WTC11 (cell line): ENCODE results near the gene PPP1R3C. TPM values are rescaled to one million over a fixed set of nuclear protein-coding genes. Genes with fewer than 3 reads are reported as not detected.
A peak's percentile ranks its signal among the peaks of the same experiment; 100 is the strongest.

Source experiments
- ATAC-seq: fragments of 200-7000 bp; cut with Tn5 transposase; 2 replicates; pipeline ENCODE4 v1.10.0; 2021; ENCODE audit warnings: mild to moderate bottlenecking, moderate library complexity
- CTCF ChIA-PET: fragments of 300-600 bp; sonication (Branson Sonifier 250); formaldehyde crosslinking; loops from one replicate; lab custom pipeline; 2021; ENCODE audit warnings: antibody characterized with exemption; lab: Charles Lee
- POLR2A ChIA-PET: fragments of 350-600 bp; sonication (Branson Sonifier 250); formaldehyde crosslinking; loops from one replicate; lab custom pipeline; 2021; ENCODE audit warnings: antibody characterized with exemption; lab: Charles Lee
- DNase-seq: peaks from one replicate; pipeline ENCODE4 v3.0.0; 2021; ENCODE audit warnings: low spot score
- H3K27ac Mint-ChIP-seq: 2 replicates; pipeline ENCODE4 v1.8.0; 2021; ENCODE audit warnings: mixed read lengths
- H3K27me3 Mint-ChIP-seq: 2 replicates; pipeline ENCODE4 v1.8.0; 2021; ENCODE audit warnings: low read depth, mild to moderate bottlenecking, moderate library complexity, mixed read lengths
- H3K36me3 Mint-ChIP-seq: 2 replicates; pipeline ENCODE4 v1.8.0; 2021; ENCODE audit warnings: mixed read lengths
- H3K4me1 Mint-ChIP-seq: 2 replicates; pipeline ENCODE4 v1.8.0; 2022; ENCODE audit warnings: mixed read lengths
- H3K4me3 Mint-ChIP-seq: 2 replicates; pipeline ENCODE4 v1.8.0; 2021; ENCODE audit warnings: mild to moderate bottlenecking, moderate library complexity, mixed read lengths
- H3K9me3 Mint-ChIP-seq: 2 replicates; pipeline ENCODE4 v1.8.0; 2021; ENCODE audit warnings: mixed read lengths
- CBFB ChIP-seq: sonication (generic); formaldehyde crosslinking; IDR thresholded peaks from 2 replicates; pipeline ENCODE4 v1.8.1; 2022; ENCODE audit warnings: mild to moderate bottlenecking, low read depth, missing genetic modification reagents
- CREB1 ChIP-seq: sonication (generic); formaldehyde crosslinking; IDR thresholded peaks from 2 replicates; pipeline ENCODE4 v1.8.0; 2023; ENCODE audit warnings: mild to moderate bottlenecking, missing genetic modification reagents
- ELF4 ChIP-seq: sonication (generic); formaldehyde crosslinking; IDR thresholded peaks from 2 replicates; pipeline ENCODE4 v1.8.1; 2022; ENCODE audit warnings: low read depth, mild to moderate bottlenecking, moderate library complexity, missing genetic modification reagents
- EMX1 ChIP-seq: fragments of 250-450 bp; sonication (Bioruptor Pico); IDR thresholded peaks from 2 replicates; pipeline ENCODE4 v1.8.0; 2021; ENCODE audit warnings: mild to moderate bottlenecking
- ETV6 ChIP-seq: sonication (generic); formaldehyde crosslinking; IDR thresholded peaks from 2 replicates; pipeline ENCODE4 v1.8.1; 2022; ENCODE audit warnings: mild to moderate bottlenecking, missing genetic modification reagents
- GABPB1 ChIP-seq: sonication (generic); formaldehyde crosslinking; IDR thresholded peaks from 2 replicates; pipeline ENCODE4 v1.8.1; 2023; ENCODE audit warnings: mild to moderate bottlenecking, missing genetic modification reagents
- GRHL2 ChIP-seq: fragments of 250-450 bp; sonication (Bioruptor Pico); IDR thresholded peaks from 2 replicates; pipeline ENCODE4 v1.8.0; 2022; ENCODE audit warnings: mild to moderate bottlenecking, moderate library complexity; ENCODE audit not compliant: insufficient replicate concordance, severe bottlenecking
- MXD4 ChIP-seq: fragments of 250-450 bp; sonication (Bioruptor Pico); IDR thresholded peaks from 2 replicates; pipeline ENCODE4 v1.8.0; 2021; ENCODE audit warnings: mild to moderate bottlenecking, moderate library complexity, borderline replicate concordance
- MYBL2 ChIP-seq: sonication (generic); formaldehyde crosslinking; IDR thresholded peaks from 2 replicates; pipeline ENCODE4 v1.8.1; 2023; ENCODE audit warnings: mild to moderate bottlenecking, moderate library complexity, missing genetic modification reagents
- NFYB ChIP-seq: sonication (generic); formaldehyde crosslinking; conservative IDR thresholded peaks from 2 replicates; pipeline ENCODE4 v1.8.0; 2022; ENCODE audit warnings: low read depth, missing genetic modification reagents
- RORB ChIP-seq: fragments of 250-450 bp; sonication (Bioruptor Pico); IDR thresholded peaks from 2 replicates; pipeline ENCODE4 v1.9.0; 2021; ENCODE audit warnings: mild to moderate bottlenecking
- SMAD4 ChIP-seq: sonication (generic); formaldehyde crosslinking; IDR thresholded peaks from 2 replicates; pipeline ENCODE4 v1.8.0; 2022; ENCODE audit warnings: mild to moderate bottlenecking, missing genetic modification reagents
- ZNF232 ChIP-seq: sonication (generic); formaldehyde crosslinking; IDR thresholded peaks from 2 replicates; pipeline ENCODE4 v1.8.0; 2022; ENCODE audit warnings: mild to moderate bottlenecking, missing genetic modification reagents
- ZNF423 ChIP-seq: fragments of 250-450 bp; sonication (Bioruptor Pico); IDR thresholded peaks from 2 replicates; pipeline ENCODE4 v2.1.2; 2022; ENCODE audit warnings: mild to moderate bottlenecking, moderate library complexity
- total RNA-seq: library from RNA; stranded (reverse); gene quantifications from 3 replicates; pipeline ENCODE4 v1.2.3, GENCODE V29; 2021
- TF ChIP-seq, protein P1 (sequence below): fragments of 250-450 bp; sonication (Bioruptor Pico); IDR thresholded peaks from 2 replicates; pipeline ENCODE4 v1.9.0; 2021; ENCODE audit warnings: mild to moderate bottlenecking
- TF ChIP-seq, protein P2 (sequence below): sonication (generic); formaldehyde crosslinking; IDR thresholded peaks from 2 replicates; pipeline ENCODE4 v1.8.0; 2023; ENCODE audit warnings: mild to moderate bottlenecking, missing genetic modification reagents
- TF ChIP-seq, protein P3 (sequence below): sonication (generic); formaldehyde crosslinking; IDR thresholded peaks from 2 replicates; pipeline ENCODE4 v1.8.0; 2022; ENCODE audit warnings: mild to moderate bottlenecking, missing genetic modification reagents
- TF ChIP-seq, protein P4 (sequence below): sonication (generic); formaldehyde crosslinking; conservative IDR thresholded peaks from 2 replicates; pipeline ENCODE4 v1.8.1; 2022; ENCODE audit warnings: mild to moderate bottlenecking, missing genetic modification reagents
- TF ChIP-seq, protein P5 (sequence below): sonication (generic); formaldehyde crosslinking; IDR thresholded peaks from 2 replicates; pipeline ENCODE4 v1.8.1; 2022; ENCODE audit warnings: mild to moderate bottlenecking, moderate library complexity, missing genetic modification reagents
- TF ChIP-seq, protein P6 (sequence below): fragments of 250-450 bp; sonication (Bioruptor Pico); IDR thresholded peaks from 2 replicates; pipeline ENCODE4 v1.9.0; 2021; ENCODE audit warnings: mild to moderate bottlenecking
- TF ChIP-seq, protein P7 (sequence below): sonication (generic); formaldehyde crosslinking; IDR thresholded peaks from 2 replicates; pipeline ENCODE4 v1.8.0; 2022; ENCODE audit warnings: missing genetic modification reagents
- TF ChIP-seq, protein P8 (sequence below): sonication (generic); formaldehyde crosslinking; IDR thresholded peaks from 2 replicates; pipeline ENCODE4 v1.8.1; 2022; ENCODE audit warnings: mild to moderate bottlenecking, missing genetic modification reagents, moderate library complexity, borderline replicate concordance

The PPP1R3C gene
- total RNA-seq, 1 experiment from 2014 or later: 1.5 TPM

DNA sequence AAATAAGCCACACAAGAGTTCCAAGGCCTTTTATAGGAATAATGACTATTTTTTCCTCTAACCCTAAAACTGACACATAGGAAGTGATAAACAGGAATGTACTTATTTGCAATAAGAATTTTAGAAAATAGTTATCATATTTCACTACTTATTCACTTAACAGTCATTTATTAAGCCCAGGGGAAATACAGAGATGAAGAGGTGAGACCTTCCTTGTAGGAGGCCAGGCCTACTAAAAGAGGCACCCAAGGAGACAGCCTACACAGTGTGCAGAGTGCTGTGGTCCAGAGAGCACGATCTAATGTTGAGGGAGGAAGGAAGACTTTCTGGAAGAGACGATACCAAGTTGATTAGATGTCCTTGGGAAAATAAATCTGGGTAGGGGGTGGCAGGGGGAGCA, 45.0 kb upstream of the PPP1R3C start (continued):
- TF ChIP-seq, protein P1, sequence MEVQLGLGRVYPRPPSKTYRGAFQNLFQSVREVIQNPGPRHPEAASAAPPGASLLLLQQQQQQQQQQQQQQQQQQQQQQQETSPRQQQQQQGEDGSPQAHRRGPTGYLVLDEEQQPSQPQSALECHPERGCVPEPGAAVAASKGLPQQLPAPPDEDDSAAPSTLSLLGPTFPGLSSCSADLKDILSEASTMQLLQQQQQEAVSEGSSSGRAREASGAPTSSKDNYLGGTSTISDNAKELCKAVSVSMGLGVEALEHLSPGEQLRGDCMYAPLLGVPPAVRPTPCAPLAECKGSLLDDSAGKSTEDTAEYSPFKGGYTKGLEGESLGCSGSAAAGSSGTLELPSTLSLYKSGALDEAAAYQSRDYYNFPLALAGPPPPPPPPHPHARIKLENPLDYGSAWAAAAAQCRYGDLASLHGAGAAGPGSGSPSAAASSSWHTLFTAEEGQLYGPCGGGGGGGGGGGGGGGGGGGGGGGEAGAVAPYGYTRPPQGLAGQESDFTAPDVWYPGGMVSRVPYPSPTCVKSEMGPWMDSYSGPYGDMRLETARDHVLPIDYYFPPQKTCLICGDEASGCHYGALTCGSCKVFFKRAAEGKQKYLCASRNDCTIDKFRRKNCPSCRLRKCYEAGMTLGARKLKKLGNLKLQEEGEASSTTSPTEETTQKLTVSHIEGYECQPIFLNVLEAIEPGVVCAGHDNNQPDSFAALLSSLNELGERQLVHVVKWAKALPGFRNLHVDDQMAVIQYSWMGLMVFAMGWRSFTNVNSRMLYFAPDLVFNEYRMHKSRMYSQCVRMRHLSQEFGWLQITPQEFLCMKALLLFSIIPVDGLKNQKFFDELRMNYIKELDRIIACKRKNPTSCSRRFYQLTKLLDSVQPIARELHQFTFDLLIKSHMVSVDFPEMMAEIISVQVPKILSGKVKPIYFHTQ: no peak
- no peak for TF ChIP-seq ZNF423 (CRISPR knock-in tag)
- TF ChIP-seq SMAD4 (CRISPR knock-in tag): no peak
- TF ChIP-seq ZNF232: no peak
- no peak for TF ChIP-seq MXD4 (CRISPR knock-in tag)
- TF ChIP-seq, protein P2, sequence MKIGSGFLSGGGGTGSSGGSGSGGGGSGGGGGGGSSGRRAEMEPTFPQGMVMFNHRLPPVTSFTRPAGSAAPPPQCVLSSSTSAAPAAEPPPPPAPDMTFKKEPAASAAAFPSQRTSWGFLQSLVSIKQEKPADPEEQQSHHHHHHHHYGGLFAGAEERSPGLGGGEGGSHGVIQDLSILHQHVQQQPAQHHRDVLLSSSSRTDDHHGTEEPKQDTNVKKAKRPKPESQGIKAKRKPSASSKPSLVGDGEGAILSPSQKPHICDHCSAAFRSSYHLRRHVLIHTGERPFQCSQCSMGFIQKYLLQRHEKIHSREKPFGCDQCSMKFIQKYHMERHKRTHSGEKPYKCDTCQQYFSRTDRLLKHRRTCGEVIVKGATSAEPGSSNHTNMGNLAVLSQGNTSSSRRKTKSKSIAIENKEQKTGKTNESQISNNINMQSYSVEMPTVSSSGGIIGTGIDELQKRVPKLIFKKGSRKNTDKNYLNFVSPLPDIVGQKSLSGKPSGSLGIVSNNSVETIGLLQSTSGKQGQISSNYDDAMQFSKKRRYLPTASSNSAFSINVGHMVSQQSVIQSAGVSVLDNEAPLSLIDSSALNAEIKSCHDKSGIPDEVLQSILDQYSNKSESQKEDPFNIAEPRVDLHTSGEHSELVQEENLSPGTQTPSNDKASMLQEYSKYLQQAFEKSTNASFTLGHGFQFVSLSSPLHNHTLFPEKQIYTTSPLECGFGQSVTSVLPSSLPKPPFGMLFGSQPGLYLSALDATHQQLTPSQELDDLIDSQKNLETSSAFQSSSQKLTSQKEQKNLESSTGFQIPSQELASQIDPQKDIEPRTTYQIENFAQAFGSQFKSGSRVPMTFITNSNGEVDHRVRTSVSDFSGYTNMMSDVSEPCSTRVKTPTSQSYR (CRISPR knock-in tag): no peak
- no peak for TF ChIP-seq GABPB1 (CRISPR knock-in tag)
- no peak for TF ChIP-seq GRHL2 (CRISPR knock-in tag)
- TF ChIP-seq, protein P3, sequence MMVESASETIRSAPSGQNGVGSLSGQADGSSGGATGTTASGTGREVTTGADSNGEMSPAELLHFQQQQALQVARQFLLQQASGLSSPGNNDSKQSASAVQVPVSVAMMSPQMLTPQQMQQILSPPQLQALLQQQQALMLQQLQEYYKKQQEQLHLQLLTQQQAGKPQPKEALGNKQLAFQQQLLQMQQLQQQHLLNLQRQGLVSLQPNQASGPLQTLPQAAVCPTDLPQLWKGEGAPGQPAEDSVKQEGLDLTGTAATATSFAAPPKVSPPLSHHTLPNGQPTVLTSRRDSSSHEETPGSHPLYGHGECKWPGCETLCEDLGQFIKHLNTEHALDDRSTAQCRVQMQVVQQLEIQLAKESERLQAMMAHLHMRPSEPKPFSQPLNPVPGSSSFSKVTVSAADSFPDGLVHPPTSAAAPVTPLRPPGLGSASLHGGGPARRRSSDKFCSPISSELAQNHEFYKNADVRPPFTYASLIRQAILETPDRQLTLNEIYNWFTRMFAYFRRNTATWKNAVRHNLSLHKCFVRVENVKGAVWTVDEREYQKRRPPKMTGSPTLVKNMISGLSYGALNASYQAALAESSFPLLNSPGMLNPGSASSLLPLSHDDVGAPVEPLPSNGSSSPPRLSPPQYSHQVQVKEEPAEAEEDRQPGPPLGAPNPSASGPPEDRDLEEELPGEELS (CRISPR knock-in tag): no peak
- no peak for TF ChIP-seq MYBL2 (CRISPR knock-in tag)
- TF ChIP-seq, protein P4, sequence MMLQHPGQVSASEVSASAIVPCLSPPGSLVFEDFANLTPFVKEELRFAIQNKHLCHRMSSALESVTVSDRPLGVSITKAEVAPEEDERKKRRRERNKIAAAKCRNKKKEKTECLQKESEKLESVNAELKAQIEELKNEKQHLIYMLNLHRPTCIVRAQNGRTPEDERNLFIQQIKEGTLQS (CRISPR knock-in tag): no peak
- TF ChIP-seq RORB (CRISPR knock-in tag): no peak
- TF ChIP-seq CREB1 (CRISPR knock-in tag): no peak
- TF ChIP-seq, protein P5, sequence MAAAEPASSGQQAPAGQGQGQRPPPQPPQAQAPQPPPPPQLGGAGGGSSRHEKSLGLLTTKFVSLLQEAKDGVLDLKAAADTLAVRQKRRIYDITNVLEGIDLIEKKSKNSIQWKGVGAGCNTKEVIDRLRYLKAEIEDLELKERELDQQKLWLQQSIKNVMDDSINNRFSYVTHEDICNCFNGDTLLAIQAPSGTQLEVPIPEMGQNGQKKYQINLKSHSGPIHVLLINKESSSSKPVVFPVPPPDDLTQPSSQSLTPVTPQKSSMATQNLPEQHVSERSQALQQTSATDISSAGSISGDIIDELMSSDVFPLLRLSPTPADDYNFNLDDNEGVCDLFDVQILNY: no peak

DNA sequence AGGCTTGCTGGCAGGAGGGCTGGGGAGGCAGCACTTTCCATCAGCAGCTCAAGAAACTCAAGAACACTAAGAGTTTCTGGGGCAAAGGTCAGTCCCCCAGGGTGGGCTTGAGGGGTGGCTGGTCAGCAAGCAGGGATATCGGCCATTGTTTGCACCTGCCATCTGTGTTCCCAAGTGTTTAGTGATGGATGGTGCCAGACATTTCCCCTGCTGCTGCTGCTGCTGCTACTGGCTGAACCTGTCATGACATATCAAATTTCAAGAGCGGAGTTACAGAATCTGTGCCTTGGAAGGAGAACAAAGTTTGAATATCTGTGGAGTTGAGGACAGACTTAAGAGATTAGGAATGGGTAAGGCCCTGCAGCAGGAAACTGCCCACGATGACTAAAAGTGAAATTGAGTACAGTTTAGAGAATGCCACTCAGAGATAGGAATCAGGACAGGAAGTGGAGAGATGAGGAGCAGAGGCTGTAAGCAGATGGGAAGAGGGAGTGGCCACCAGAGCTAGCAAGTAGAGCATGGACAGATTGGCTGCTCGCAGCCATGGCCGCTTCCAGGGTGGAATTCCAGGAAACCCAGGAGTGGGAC, 39.2 kb upstream of the PPP1R3C start:
- peaks cover 13% of the 10 kb centered on the region for H3K9me3 Mint-ChIP-seq
- H3K36me3 Mint-ChIP-seq: no peaks in the 10 kb centered on the region
- POLR2A ChIA-PET: no interaction called here
- CTCF ChIA-PET: interaction anchor here (1.6 kb wide), 1 partner anchor 37 kb away, joined by 6 read pairs; no protein-coding TSS in a partner anchor
- H3K4me1 Mint-ChIP-seq: peaks cover 40% of the 10 kb centered on the region
- no peak overlapping the region; the same call in 1 of the 2 replicates for H3K27ac Mint-ChIP-seq
- DNase-seq: no peak
- no peak overlapping the region for H3K4me3 Mint-ChIP-seq
- H3K27me3 Mint-ChIP-seq: no peaks in the 10 kb centered on the region
- ATAC-seq: peak; percentile 73
- TF ChIP-seq, protein P6, sequence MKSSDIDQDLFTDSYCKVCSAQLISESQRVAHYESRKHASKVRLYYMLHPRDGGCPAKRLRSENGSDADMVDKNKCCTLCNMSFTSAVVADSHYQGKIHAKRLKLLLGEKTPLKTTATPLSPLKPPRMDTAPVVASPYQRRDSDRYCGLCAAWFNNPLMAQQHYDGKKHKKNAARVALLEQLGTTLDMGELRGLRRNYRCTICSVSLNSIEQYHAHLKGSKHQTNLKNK (CRISPR knock-in tag): no peak
- TF ChIP-seq ELF4 (no peak), NFYB (CRISPR knock-in tag) (no peak), ZNF232 (no peak), EMX1 (CRISPR knock-in tag) (no peak), CBFB (CRISPR knock-in tag) (no peak), ETV6 (CRISPR knock-in tag) (no peak)
- TF ChIP-seq, protein P7, sequence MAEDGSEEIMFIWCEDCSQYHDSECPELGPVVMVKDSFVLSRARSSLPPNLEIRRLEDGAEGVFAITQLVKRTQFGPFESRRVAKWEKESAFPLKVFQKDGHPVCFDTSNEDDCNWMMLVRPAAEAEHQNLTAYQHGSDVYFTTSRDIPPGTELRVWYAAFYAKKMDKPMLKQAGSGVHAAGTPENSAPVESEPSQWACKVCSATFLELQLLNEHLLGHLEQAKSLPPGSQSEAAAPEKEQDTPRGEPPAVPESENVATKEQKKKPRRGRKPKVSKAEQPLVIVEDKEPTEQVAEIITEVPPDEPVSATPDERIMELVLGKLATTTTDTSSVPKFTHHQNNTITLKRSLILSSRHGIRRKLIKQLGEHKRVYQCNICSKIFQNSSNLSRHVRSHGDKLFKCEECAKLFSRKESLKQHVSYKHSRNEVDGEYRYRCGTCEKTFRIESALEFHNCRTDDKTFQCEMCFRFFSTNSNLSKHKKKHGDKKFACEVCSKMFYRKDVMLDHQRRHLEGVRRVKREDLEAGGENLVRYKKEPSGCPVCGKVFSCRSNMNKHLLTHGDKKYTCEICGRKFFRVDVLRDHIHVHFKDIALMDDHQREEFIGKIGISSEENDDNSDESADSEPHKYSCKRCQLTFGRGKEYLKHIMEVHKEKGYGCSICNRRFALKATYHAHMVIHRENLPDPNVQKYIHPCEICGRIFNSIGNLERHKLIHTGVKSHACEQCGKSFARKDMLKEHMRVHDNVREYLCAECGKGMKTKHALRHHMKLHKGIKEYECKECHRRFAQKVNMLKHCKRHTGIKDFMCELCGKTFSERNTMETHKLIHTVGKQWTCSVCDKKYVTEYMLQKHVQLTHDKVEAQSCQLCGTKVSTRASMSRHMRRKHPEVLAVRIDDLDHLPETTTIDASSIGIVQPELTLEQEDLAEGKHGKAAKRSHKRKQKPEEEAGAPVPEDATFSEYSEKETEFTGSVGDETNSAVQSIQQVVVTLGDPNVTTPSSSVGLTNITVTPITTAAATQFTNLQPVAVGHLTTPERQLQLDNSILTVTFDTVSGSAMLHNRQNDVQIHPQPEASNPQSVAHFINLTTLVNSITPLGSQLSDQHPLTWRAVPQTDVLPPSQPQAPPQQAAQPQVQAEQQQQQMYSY: no peak
- TF ChIP-seq, protein P8, sequence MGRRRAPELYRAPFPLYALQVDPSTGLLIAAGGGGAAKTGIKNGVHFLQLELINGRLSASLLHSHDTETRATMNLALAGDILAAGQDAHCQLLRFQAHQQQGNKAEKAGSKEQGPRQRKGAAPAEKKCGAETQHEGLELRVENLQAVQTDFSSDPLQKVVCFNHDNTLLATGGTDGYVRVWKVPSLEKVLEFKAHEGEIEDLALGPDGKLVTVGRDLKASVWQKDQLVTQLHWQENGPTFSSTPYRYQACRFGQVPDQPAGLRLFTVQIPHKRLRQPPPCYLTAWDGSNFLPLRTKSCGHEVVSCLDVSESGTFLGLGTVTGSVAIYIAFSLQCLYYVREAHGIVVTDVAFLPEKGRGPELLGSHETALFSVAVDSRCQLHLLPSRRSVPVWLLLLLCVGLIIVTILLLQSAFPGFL (CRISPR knock-in tag): no peak
